HepG2 (cell line): ENCODE measurements around the gene EPHA3. TPM values are rescaled to one million over a fixed set of nuclear protein-coding genes. Genes with fewer than 3 reads are reported as not detected.

ENCODE experiments used
- ATAC-seq: fragments of 200-7000 bp; cut with Tn5 transposase; 3 replicates; pipeline ENCODE4 v1.9.1; 2020; ENCODE audit warnings: mild to moderate bottlenecking, moderate library complexity
- BruUV-seq: library from RNA; stranded (reverse); fragments of 400-500 nt; replicated peaks from 2 replicates; lab custom pipeline; 2021; lab: Mats Ljungman, UMichigan
- CTCF ChIA-PET: fragments of 300-600 bp; formaldehyde crosslinking; extraction: SDS; loops from one replicate; lab custom pipeline; 2021; ENCODE audit warnings: low total read pairs, inconsistent platforms, low intra/inter-chr PET ratio; lab: Yijun Ruan, JAX
- POLR2A ChIA-PET: fragments of 350-600 bp; sonication (Branson Sonifier 250); formaldehyde crosslinking; loops from one replicate; lab custom pipeline; 2020; ENCODE audit warnings: antibody characterized with exemption, inconsistent platforms; lab: Yijun Ruan, JAX
- DNase-seq: peaks from one replicate; pipeline ENCODE4 v3.0.0-alpha.2; 2015; ENCODE audit warnings: low spot score
- FAIRE-seq: peaks from 3 replicates; lab custom pipeline; 2011; peaks lifted over from hg19 to GRCh38; lab: Jason Lieb, UNC
- H2AFZ ChIP-seq: one replicate; pipeline ENCODE4 v1.6.1; 2011; ENCODE audit warnings: low read length, inconsistent platforms
- H3K27ac ChIP-seq: fragments of 300-600 bp; 3 replicates; pipeline ENCODE4 v1.8.0; 2011; ENCODE audit warnings: mixed run types, mild to moderate bottlenecking, mixed read lengths, low read length, inconsistent platforms; ENCODE audit not compliant: insufficient read depth; ENCODE audit errors: extremely low read length
- H3K27me3 ChIP-seq, 2 experiments: fragments of 200-600 bp in 1 of 2; 2 replicates in 1 of 2; 3 replicates in 1 of 2; pipeline versions ENCODE4 v1.6.0 to v1.8.0; 2011; ENCODE audit warnings: low read length in 2 of 2, mild to moderate bottlenecking in 2 of 2, moderate library complexity in 2 of 2, inconsistent platforms in 1 of 2; ENCODE audit not compliant: insufficient read depth in 2 of 2, control insufficient read depth in 1 of 2
- H3K36me3 ChIP-seq, 2 experiments: fragments of 200-600 bp in 1 of 2; replicated peaks in 1 of 2; 2 replicates in 1 of 2; 3 replicates in 1 of 2; pipeline versions ENCODE4 v1.5.1 to v1.8.0; 2011; ENCODE audit warnings: low read length in 2 of 2, inconsistent platforms in 1 of 2; ENCODE audit not compliant: insufficient read depth in 2 of 2, control insufficient read depth in 1 of 2
- H3K4me1 ChIP-seq: 2 replicates; pipeline ENCODE4 v1.5.1; 2012; ENCODE audit warnings: low read length, inconsistent platforms; ENCODE audit not compliant: insufficient read depth
- H3K4me2 ChIP-seq: 2 replicates; pipeline ENCODE4 v1.6.0; 2011; ENCODE audit warnings: low read depth, low read length, inconsistent platforms
- H3K4me3 ChIP-seq, 3 experiments: fragments of 200-600 bp in 1 of 3; sonication (generic), shearing (Covaris generic) in 1 of 3; replicated peaks in 1 of 3; 2 replicates each; pipeline ENCODE4 v1.5.1; 2011 to 2016; ENCODE audit warnings: low read length in 3 of 3, inconsistent platforms in 2 of 3, low read depth in 2 of 3, mild to moderate bottlenecking in 2 of 3, control low read depth in 1 of 3, mixed read lengths in 1 of 3; ENCODE audit not compliant: insufficient read depth in 1 of 3
- H3K79me2 ChIP-seq: one replicate; pipeline ENCODE4 v1.6.1; 2011; ENCODE audit warnings: low read length, inconsistent platforms; ENCODE audit not compliant: insufficient read depth
- H3K9ac ChIP-seq: 2 replicates; pipeline ENCODE4 v1.6.0; 2011; ENCODE audit warnings: mild to moderate bottlenecking, low read depth, low read length, inconsistent platforms; ENCODE audit not compliant: insufficient read depth
- H3K9me3 ChIP-seq: 2 replicates; pipeline ENCODE4 v1.5.1; 2012; ENCODE audit warnings: mild to moderate bottlenecking, low read length
- H4K20me1 ChIP-seq: 2 replicates; pipeline ENCODE4 v1.6.0; 2011; ENCODE audit warnings: inconsistent platforms, mild to moderate bottlenecking, low read length, moderate library complexity; ENCODE audit not compliant: insufficient read depth
- AGO1 ChIP-seq: fragments of 200-400 bp; formaldehyde crosslinking; IDR thresholded peaks from 2 replicates; pipeline ENCODE4 v1.6.1; 2017; ENCODE audit warnings: mild to moderate bottlenecking, low read depth, low read length, moderate library complexity; ENCODE audit not compliant: poor library complexity, severe bottlenecking
- KLF13 ChIP-seq: sonication (generic); formaldehyde crosslinking; IDR thresholded peaks from 2 replicates; pipeline ENCODE4 v1.4.0; 2020; ENCODE audit warnings: mild to moderate bottlenecking, missing genetic modification reagents
- NBN ChIP-seq: fragments of 450-650 bp; conservative IDR thresholded peaks from 2 replicates; pipeline ENCODE4 v1.6.1; 2017
- NR2F1 ChIP-seq, 2 experiments: fragments of 450-650 bp in 1 of 2; formaldehyde crosslinking in 1 of 2; IDR thresholded peaks; 2 replicates each; pipeline versions ENCODE4 v1.5.0 to v1.6.1; 2016 to 2020; ENCODE audit warnings: mild to moderate bottlenecking in 1 of 2, missing compliant biosample characterization in 1 of 2, missing genetic modification reagents in 1 of 2, moderate library complexity in 1 of 2
- RXRB ChIP-seq: IDR thresholded peaks from 2 replicates; pipeline ENCODE4 v1.6.1; 2016; ENCODE audit warnings: borderline replicate concordance, missing genetic modification reagents, missing compliant biosample characterization
- TBX2 ChIP-seq: sonication (generic); formaldehyde crosslinking; IDR thresholded peaks from 2 replicates; pipeline ENCODE4 v1.5.0; 2020; ENCODE audit warnings: missing genetic modification reagents, mild to moderate bottlenecking, borderline replicate concordance
- TEAD3 ChIP-seq: optimal IDR thresholded peaks from 2 replicates; pipeline ENCODE3; 2016; ENCODE audit warnings: borderline replicate concordance
- ZNF263 ChIP-seq: sonication (generic); formaldehyde crosslinking; IDR thresholded peaks from 2 replicates; pipeline ENCODE4 v1.4.0; 2020; ENCODE audit warnings: missing genetic modification reagents
- WGBS: methylation state at CpG from one replicate; pipeline ENCODE4 v1.1.6; 2017; ENCODE audit warnings: low lambda C conversion rate; 5-methylcytosine and 5-hydroxymethylcytosine counted together
- in situ Hi-C: cut with HindIII; loops from 2 replicates; pipeline ENCODE4 v1.10.0; 2017; ENCODE audit warnings: low pct_unique_long_range_greater_than_20kb; ENCODE audit not compliant: extremely low pct_ligation_motif_present
- intact Hi-C: fragments of 100-400 bp; cut with micrococcal nuclease; formaldehyde crosslinking; loops from one replicate; pipeline ENCODE4 v1.10.0; 2022; ENCODE audit not compliant: unreplicated experiment
- polyA plus RNA-seq, 8 experiments: library from polyadenylated mRNA; depleted of rRNA in 3 of 8; stranded (reverse) in 7 of 8; unstranded in 1 of 8; fragments of >200 nt; fragmentation: Illumina TruSeq in 4 of 8; extraction: Trizol in 4 of 8; gene quantifications; 2 replicates each; pipeline versions ENCODE4 v1.2.1 to v1.2.3, GENCODE V29; 2011 to 2016; ENCODE audit warnings: low read depth in 4 of 8, missing spikeins in 1 of 8, mixed read lengths in 1 of 8; ENCODE audit not compliant: insufficient read depth in 1 of 8
- total RNA-seq, 5 experiments: library from RNA; depleted of rRNA; stranded (reverse); fragments of >200 nt; fragmentation: Illumina TruSeq; extraction: Trizol; gene quantifications; 2 replicates each; pipeline ENCODE4 v1.2.3, GENCODE V29; 2016; ENCODE audit warnings: low read depth in 1 of 5
- TF ChIP-seq, protein P1 (sequence below): sonication (generic); formaldehyde crosslinking; IDR thresholded peaks from 2 replicates; pipeline ENCODE4 v1.4.0; 2020; ENCODE audit warnings: missing genetic modification reagents, mild to moderate bottlenecking, borderline replicate concordance
- TF ChIP-seq, protein P2 (sequence below): IDR thresholded peaks from 2 replicates; pipeline ENCODE4 v1.4.0; 2020; ENCODE audit warnings: mild to moderate bottlenecking, missing genetic modification reagents
- TF ChIP-seq, protein P3 (sequence below): sonication (generic); formaldehyde crosslinking; IDR thresholded peaks from 2 replicates; pipeline ENCODE4 v1.4.0; 2020; ENCODE audit warnings: mild to moderate bottlenecking, missing genetic modification reagents
- TF ChIP-seq, protein P4 (sequence below): sonication (generic); formaldehyde crosslinking; IDR thresholded peaks from 2 replicates; pipeline ENCODE4 v1.4.0; 2020; ENCODE audit warnings: missing genetic modification reagents, low read depth, mild to moderate bottlenecking, borderline replicate concordance

Gene EPHA3
- total and polyA plus RNA-seq, 2 of the 13 experiments (the other 11 are each of a cell fraction or from before 2014, with no cell fraction given): 0.01 TPM; not detected in 1

DNA sequence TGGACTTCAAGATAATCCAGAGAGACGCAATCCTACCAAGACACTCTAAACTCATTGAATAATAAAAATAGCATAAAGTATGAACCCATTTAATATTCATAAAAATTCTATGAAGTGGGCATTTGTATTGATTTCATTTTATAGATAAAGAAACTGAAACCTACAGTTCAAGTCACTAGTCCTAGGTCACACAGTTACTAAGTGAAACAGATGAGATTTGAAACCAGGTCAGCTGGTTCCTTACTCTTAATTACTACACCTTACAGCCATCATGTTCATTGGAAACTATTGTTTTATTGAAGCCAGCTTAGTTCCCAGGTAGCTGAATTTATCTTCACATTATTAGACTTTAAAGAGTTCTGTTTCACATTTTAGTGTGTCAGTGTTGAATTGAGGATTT lies 158.7 kb downstream of the EPHA3 start:
- H3K4me1 ChIP-seq: no peaks in the 10 kb centered on the region
- DNase-seq (no peak), ATAC-seq (no peak), FAIRE-seq (no peak)
- no peaks in the 10 kb centered on the region for H3K9me3 ChIP-seq
- H3K4me3 ChIP-seq: no peak overlapping the region
- H3K4me2 ChIP-seq: no peak overlapping the region
- no TSS peak for BruUV-seq
- 49% methylated on average over 1 of the region's 1 CpG for WGBS
- H3K27me3 ChIP-seq: no peaks in the 10 kb centered on the region
- no peaks in the 10 kb centered on the region for H4K20me1 ChIP-seq
- no peak overlapping the region for H3K27ac ChIP-seq
- no peak overlapping the region for H2AFZ ChIP-seq
- in situ Hi-C loops: no loop called here
- H3K79me2 ChIP-seq: no peaks in the 10 kb centered on the region
- no peaks in the 10 kb centered on the region for H3K36me3 ChIP-seq
- H3K9ac ChIP-seq: no peak overlapping the region
- intact Hi-C loops: no loop called here
- CTCF ChIA-PET: no interaction called here
- POLR2A ChIA-PET: no interaction called here
- TF ChIP-seq ZNF263 (CRISPR knock-in tag) (no peak), KLF13 (CRISPR knock-in tag) (no peak), AGO1 (no peak), TBX2 (CRISPR knock-in tag) (no peak), RXRB (CRISPR knock-in tag) (no peak), TEAD3 (no peak), NBN (no peak), NR2F1 (CRISPR knock-in tag; IDR thresholded peaks at IDR 0.05) (no peak)
- TF ChIP-seq, protein P1, sequence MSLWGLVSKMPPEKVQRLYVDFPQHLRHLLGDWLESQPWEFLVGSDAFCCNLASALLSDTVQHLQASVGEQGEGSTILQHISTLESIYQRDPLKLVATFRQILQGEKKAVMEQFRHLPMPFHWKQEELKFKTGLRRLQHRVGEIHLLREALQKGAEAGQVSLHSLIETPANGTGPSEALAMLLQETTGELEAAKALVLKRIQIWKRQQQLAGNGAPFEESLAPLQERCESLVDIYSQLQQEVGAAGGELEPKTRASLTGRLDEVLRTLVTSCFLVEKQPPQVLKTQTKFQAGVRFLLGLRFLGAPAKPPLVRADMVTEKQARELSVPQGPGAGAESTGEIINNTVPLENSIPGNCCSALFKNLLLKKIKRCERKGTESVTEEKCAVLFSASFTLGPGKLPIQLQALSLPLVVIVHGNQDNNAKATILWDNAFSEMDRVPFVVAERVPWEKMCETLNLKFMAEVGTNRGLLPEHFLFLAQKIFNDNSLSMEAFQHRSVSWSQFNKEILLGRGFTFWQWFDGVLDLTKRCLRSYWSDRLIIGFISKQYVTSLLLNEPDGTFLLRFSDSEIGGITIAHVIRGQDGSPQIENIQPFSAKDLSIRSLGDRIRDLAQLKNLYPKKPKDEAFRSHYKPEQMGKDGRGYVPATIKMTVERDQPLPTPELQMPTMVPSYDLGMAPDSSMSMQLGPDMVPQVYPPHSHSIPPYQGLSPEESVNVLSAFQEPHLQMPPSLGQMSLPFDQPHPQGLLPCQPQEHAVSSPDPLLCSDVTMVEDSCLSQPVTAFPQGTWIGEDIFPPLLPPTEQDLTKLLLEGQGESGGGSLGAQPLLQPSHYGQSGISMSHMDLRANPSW: no peak
- TF ChIP-seq, protein P2, sequence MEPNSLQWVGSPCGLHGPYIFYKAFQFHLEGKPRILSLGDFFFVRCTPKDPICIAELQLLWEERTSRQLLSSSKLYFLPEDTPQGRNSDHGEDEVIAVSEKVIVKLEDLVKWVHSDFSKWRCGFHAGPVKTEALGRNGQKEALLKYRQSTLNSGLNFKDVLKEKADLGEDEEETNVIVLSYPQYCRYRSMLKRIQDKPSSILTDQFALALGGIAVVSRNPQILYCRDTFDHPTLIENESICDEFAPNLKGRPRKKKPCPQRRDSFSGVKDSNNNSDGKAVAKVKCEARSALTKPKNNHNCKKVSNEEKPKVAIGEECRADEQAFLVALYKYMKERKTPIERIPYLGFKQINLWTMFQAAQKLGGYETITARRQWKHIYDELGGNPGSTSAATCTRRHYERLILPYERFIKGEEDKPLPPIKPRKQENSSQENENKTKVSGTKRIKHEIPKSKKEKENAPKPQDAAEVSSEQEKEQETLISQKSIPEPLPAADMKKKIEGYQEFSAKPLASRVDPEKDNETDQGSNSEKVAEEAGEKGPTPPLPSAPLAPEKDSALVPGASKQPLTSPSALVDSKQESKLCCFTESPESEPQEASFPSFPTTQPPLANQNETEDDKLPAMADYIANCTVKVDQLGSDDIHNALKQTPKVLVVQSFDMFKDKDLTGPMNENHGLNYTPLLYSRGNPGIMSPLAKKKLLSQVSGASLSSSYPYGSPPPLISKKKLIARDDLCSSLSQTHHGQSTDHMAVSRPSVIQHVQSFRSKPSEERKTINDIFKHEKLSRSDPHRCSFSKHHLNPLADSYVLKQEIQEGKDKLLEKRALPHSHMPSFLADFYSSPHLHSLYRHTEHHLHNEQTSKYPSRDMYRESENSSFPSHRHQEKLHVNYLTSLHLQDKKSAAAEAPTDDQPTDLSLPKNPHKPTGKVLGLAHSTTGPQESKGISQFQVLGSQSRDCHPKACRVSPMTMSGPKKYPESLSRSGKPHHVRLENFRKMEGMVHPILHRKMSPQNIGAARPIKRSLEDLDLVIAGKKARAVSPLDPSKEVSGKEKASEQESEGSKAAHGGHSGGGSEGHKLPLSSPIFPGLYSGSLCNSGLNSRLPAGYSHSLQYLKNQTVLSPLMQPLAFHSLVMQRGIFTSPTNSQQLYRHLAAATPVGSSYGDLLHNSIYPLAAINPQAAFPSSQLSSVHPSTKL (CRISPR knock-in tag): no peak
- TF ChIP-seq, protein P3, sequence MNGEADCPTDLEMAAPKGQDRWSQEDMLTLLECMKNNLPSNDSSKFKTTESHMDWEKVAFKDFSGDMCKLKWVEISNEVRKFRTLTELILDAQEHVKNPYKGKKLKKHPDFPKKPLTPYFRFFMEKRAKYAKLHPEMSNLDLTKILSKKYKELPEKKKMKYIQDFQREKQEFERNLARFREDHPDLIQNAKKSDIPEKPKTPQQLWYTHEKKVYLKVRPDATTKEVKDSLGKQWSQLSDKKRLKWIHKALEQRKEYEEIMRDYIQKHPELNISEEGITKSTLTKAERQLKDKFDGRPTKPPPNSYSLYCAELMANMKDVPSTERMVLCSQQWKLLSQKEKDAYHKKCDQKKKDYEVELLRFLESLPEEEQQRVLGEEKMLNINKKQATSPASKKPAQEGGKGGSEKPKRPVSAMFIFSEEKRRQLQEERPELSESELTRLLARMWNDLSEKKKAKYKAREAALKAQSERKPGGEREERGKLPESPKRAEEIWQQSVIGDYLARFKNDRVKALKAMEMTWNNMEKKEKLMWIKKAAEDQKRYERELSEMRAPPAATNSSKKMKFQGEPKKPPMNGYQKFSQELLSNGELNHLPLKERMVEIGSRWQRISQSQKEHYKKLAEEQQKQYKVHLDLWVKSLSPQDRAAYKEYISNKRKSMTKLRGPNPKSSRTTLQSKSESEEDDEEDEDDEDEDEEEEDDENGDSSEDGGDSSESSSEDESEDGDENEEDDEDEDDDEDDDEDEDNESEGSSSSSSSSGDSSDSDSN (CRISPR knock-in tag): no peak
- TF ChIP-seq, protein P4, sequence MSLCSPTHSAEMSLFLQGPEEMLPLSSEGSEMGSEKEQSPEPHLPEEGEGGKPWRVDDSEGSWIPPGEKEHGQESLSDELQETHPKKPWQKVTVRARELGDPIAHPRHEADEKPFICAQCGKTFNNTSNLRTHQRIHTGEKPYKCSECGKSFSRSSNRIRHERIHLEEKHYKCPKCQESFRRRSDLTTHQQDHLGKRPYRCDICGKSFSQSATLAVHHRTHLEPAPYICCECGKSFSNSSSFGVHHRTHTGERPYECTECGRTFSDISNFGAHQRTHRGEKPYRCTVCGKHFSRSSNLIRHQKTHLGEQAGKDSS (CRISPR knock-in tag): no peak
